ENCODE measurements around the gene KLHL10. TPM values are rescaled to one million over a fixed set of nuclear protein-coding genes. Genes with fewer than 3 reads are reported as not detected.

KLHL10 gene
- total and polyA plus RNA-seq, 2 of the 13 experiments (the other 11 are each of a cell fraction or from before 2014, with no cell fraction given) = 0.04 to 0.08 TPM

DNA sequence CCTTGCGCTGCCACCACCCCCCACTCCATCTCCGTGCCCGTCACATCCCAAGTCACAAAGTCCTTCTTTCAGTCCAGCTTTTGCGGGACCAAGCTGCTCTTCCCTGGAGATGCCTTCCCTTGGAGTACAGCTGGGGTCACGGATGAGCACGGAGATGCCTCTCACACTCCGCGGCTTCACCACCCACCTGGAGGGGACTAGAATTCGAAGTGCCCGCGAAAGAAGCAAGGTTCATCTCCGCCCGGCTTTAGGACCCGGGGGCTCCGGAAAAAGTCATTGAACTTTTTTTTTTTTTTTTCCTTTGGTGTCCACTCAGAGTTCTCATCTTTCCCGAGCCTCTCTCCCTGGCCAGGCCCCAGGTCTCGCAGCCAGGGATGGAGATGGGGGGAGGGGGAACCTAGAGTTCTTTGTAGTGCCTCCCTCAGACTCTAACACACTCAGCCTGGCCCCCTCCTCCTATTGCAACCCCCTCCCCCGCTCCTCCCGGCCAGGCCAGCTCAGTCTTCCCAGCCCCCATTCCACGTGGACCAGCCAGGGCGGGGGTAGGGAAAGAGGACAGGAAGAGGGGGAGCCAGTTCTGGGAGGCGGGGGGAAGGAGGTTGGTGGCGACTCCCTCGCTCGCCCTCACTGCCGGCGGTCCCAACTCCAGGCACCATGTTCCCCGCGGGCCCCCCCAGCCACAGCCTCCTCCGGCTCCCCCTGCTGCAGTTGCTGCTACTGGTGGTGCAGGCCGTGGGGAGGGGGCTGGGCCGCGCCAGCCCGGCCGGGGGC lies 25.1 kb upstream of the KLHL10 start, which contains the start of gene FKBP10 (continued):
- 0 out of 2 replicates have a peak, but pooled peaks have one; percentile 45 for TF ChIP-seq ZNF253 (CRISPR knock-in tag; IDR thresholded peaks at IDR 0.05; ENCODE audit: borderline replicate concordance)
- no peak for TF ChIP-seq U2AF1 (optimal IDR thresholded peaks at IDR 0.05; ENCODE audit: low read depth, low read length)
- peak; percentile 73 for TF ChIP-seq TARDBP (CRISPR knock-in tag; IDR thresholded peaks at IDR 0.05)
- 0 out of 2 replicates have a peak, but pooled peaks have one; percentile 74 for TF ChIP-seq ZNF20 (CRISPR knock-in tag; IDR thresholded peaks at IDR 0.05)
- TF ChIP-seq PHF20 (CRISPR knock-in tag; IDR thresholded peaks at IDR 0.05) = peak; percentile 11; the same call in 1 of the 2 replicates
- no peak for TF ChIP-seq ZNF260 (CRISPR knock-in tag; IDR thresholded peaks at IDR 0.05; ENCODE audit: borderline replicate concordance, low read depth)
- no peak; the same call in 1 of the 2 replicates for TF ChIP-seq ZMYM4 (CRISPR knock-in tag; IDR thresholded peaks at IDR 0.05)
- no peak for TF ChIP-seq IKZF4 (CRISPR knock-in tag; IDR thresholded peaks at IDR 0.05; ENCODE audit: borderline replicate concordance, low read depth, not compliant biosample characterization)
- TF ChIP-seq, protein P1, sequence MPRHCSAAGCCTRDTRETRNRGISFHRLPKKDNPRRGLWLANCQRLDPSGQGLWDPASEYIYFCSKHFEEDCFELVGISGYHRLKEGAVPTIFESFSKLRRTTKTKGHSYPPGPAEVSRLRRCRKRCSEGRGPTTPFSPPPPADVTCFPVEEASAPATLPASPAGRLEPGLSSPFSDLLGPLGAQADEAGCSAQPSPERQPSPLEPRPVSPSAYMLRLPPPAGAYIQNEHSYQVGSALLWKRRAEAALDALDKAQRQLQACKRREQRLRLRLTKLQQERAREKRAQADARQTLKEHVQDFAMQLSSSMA (CRISPR knock-in tag; IDR thresholded peaks at IDR 0.05) = no peak
- no peak for TF ChIP-seq SNRNP70 (IDR thresholded peaks at IDR 0.05; ENCODE audit: low read depth, low read length)
- no peak for TF ChIP-seq ZFP36L1 (CRISPR knock-in tag; IDR thresholded peaks at IDR 0.05)
- no peak for TF ChIP-seq MYNN (CRISPR knock-in tag; IDR thresholded peaks at IDR 0.05; ENCODE audit: low read depth)
- TF ChIP-seq, protein P2, sequence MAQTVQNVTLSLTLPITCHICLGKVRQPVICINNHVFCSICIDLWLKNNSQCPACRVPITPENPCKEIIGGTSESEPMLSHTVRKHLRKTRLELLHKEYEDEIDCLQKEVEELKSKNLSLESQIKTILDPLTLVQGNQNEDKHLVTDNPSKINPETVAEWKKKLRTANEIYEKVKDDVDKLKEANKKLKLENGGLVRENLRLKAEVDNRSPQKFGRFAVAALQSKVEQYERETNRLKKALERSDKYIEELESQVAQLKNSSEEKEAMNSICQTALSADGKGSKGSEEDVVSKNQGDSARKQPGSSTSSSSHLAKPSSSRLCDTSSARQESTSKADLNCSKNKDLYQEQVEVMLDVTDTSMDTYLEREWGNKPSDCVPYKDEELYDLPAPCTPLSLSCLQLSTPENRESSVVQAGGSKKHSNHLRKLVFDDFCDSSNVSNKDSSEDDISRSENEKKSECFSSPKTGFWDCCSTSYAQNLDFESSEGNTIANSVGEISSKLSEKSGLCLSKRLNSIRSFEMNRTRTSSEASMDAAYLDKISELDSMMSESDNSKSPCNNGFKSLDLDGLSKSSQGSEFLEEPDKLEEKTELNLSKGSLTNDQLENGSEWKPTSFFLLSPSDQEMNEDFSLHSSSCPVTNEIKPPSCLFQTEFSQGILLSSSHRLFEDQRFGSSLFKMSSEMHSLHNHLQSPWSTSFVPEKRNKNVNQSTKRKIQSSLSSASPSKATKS (CRISPR knock-in tag; IDR thresholded peaks at IDR 0.05) = no peak
- no peak for TF ChIP-seq ZNF577 (CRISPR knock-in tag; IDR thresholded peaks at IDR 0.05; ENCODE audit: borderline replicate concordance, low read depth)
- no peak; the same call in 1 of the 2 replicates for TF ChIP-seq ZC3H13 (CRISPR knock-in tag; IDR thresholded peaks at IDR 0.05)
- TF ChIP-seq, protein P3, sequence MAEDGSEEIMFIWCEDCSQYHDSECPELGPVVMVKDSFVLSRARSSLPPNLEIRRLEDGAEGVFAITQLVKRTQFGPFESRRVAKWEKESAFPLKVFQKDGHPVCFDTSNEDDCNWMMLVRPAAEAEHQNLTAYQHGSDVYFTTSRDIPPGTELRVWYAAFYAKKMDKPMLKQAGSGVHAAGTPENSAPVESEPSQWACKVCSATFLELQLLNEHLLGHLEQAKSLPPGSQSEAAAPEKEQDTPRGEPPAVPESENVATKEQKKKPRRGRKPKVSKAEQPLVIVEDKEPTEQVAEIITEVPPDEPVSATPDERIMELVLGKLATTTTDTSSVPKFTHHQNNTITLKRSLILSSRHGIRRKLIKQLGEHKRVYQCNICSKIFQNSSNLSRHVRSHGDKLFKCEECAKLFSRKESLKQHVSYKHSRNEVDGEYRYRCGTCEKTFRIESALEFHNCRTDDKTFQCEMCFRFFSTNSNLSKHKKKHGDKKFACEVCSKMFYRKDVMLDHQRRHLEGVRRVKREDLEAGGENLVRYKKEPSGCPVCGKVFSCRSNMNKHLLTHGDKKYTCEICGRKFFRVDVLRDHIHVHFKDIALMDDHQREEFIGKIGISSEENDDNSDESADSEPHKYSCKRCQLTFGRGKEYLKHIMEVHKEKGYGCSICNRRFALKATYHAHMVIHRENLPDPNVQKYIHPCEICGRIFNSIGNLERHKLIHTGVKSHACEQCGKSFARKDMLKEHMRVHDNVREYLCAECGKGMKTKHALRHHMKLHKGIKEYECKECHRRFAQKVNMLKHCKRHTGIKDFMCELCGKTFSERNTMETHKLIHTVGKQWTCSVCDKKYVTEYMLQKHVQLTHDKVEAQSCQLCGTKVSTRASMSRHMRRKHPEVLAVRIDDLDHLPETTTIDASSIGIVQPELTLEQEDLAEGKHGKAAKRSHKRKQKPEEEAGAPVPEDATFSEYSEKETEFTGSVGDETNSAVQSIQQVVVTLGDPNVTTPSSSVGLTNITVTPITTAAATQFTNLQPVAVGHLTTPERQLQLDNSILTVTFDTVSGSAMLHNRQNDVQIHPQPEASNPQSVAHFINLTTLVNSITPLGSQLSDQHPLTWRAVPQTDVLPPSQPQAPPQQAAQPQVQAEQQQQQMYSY (CRISPR knock-in tag; IDR thresholded peaks at IDR 0.05) = no peak
- TF ChIP-seq HOXA3 (CRISPR knock-in tag; IDR thresholded peaks at IDR 0.05) = peak; percentile 11; the same call in 1 of the 2 replicates
- no peak for TF ChIP-seq CEBPG (CRISPR knock-in tag; IDR thresholded peaks at IDR 0.05)
- no peak for TF ChIP-seq CENPT (CRISPR knock-in tag; IDR thresholded peaks at IDR 0.05; ENCODE audit: low read depth)
- no peak for TF ChIP-seq HMG20A (CRISPR knock-in tag; IDR thresholded peaks at IDR 0.05; ENCODE audit: borderline replicate concordance)
- no peak for TF ChIP-seq ZNF660 (CRISPR knock-in tag; IDR thresholded peaks at IDR 0.05; ENCODE audit: borderline replicate concordance, low read depth)
